Endothelial cell (in vitro differentiated cells): Measurements from ENCODE around the gene PVALEF. TPM values are rescaled to one million over a fixed set of nuclear protein-coding genes. Genes with fewer than 3 reads are reported as not detected.
"Not testable (repeated sequence)": the region's sequence is repeated elsewhere in the genome, so short reads cannot be mapped to it uniquely, and the experiment has no call there.

Experiments
- DNase-seq: peaks from one replicate; pipeline ENCODE4 v3.0.0; 2021; ENCODE audit warnings: low spot score
- H3K27ac Mint-ChIP-seq: one replicate; pipeline ENCODE4 v1.8.0; 2021; ENCODE audit warnings: mixed read lengths, inconsistent platforms; ENCODE audit not compliant: unreplicated experiment
- H3K27me3 Mint-ChIP-seq: one replicate; pipeline ENCODE4 v1.8.0; 2021; ENCODE audit warnings: mild to moderate bottlenecking, moderate library complexity, mixed read lengths, inconsistent platforms; ENCODE audit not compliant: unreplicated experiment
- H3K36me3 Mint-ChIP-seq: one replicate; pipeline ENCODE4 v1.8.0; 2021; ENCODE audit warnings: mild to moderate bottlenecking, low read depth, mixed read lengths, inconsistent platforms; ENCODE audit not compliant: unreplicated experiment
- H3K4me1 Mint-ChIP-seq: one replicate; pipeline ENCODE4 v1.8.0; 2021; ENCODE audit warnings: mild to moderate bottlenecking, mixed read lengths, inconsistent platforms; ENCODE audit not compliant: unreplicated experiment
- H3K4me3 Mint-ChIP-seq: one replicate; pipeline ENCODE4 v1.8.0; 2021; ENCODE audit warnings: mild to moderate bottlenecking, mixed read lengths, inconsistent platforms; ENCODE audit not compliant: unreplicated experiment
- H3K9me3 Mint-ChIP-seq: one replicate; pipeline ENCODE4 v1.8.0; 2021; ENCODE audit warnings: mixed read lengths, inconsistent platforms; ENCODE audit not compliant: unreplicated experiment
- total RNA-seq: library from RNA; stranded (reverse); fragmentation: NEBNext Ultra II Directional; extraction: Animal tissue kit (Norgen Biotek cat#: 25700); gene quantifications from one replicate; pipeline ENCODE4 v1.2.1, GENCODE V29; 2021; ENCODE audit not compliant: unreplicated experiment
- TF ChIP-seq, protein P1 (sequence below): fragments of 200-600 bp; sonication (generic); IDR thresholded peaks from one replicate; pipeline ENCODE4 v1.5.0; 2021; ENCODE audit warnings: antibody characterized with exemption; ENCODE audit not compliant: unreplicated experiment

The PVALEF gene
- total RNA-seq, 1 donor from 2014 or later, result not detected

DNA sequence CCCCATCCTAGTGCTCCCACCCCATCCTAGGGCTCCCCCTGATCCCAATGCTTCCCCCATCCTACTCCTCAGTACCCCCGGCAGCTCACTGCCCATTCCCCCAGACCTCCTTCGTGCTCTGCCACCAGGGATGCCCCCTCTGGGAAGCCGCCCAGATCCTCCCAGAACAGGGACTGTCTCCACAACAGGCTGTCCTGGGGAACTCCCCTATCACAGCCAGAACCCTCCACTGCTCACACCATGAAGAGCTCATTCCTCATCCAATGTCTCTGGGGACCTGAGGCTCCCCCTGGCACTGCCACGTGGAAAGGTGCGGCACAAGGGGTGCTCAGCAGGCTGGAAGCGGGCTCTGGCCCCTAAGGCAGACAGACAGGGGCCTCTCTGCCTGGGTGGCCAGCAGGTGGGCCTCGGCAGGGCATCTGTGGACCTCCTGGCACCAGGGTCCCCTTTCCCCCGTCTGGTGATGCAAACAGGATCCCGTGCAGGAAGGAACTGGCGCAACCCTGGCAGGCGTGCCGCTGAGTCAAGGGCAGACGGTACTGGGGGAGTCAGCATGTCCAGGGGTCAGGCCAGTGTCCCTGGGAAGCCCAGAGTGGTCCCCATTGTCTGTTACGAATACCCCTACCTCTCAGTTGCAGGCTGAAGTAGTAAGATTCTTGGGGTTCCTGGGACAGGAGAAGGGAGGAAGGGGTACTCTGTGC, 14.8 kb upstream of the PVALEF start:
- Mint-ChIP-seq H3K4me1 (no peaks in the 10 kb centered on the region), H3K9me3 (no peaks in the 10 kb centered on the region), H3K4me3 (no peak overlapping the region), H3K36me3 (no peaks in the 10 kb centered on the region), H3K27ac (no peak overlapping the region), H3K27me3 (peaks cover 3% of the 10 kb centered on the region)
- TF ChIP-seq, protein P1, sequence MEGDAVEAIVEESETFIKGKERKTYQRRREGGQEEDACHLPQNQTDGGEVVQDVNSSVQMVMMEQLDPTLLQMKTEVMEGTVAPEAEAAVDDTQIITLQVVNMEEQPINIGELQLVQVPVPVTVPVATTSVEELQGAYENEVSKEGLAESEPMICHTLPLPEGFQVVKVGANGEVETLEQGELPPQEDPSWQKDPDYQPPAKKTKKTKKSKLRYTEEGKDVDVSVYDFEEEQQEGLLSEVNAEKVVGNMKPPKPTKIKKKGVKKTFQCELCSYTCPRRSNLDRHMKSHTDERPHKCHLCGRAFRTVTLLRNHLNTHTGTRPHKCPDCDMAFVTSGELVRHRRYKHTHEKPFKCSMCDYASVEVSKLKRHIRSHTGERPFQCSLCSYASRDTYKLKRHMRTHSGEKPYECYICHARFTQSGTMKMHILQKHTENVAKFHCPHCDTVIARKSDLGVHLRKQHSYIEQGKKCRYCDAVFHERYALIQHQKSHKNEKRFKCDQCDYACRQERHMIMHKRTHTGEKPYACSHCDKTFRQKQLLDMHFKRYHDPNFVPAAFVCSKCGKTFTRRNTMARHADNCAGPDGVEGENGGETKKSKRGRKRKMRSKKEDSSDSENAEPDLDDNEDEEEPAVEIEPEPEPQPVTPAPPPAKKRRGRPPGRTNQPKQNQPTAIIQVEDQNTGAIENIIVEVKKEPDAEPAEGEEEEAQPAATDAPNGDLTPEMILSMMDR, result no peak
- DNase-seq, result no peak

DNA sequence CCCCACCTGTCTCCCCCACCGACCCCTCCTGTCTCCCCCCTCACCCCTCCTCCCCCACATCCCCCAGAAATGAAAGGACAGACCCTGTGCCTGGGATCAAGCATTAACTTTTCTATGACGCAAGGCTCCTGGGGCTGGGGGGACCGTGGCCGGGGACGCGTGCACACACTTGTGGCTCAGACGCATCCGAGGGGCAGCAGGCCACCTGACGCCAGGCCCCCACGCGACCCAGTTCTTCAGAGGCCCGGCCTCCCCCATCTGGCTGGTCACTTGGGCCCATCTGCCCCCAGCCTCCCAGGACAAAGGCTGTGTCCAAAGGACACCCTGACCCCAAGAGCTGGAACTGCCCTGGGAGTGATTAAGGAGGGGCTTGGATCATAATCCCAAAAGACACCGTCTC, 14.0 kb upstream of the PVALEF start:
- Mint-ChIP-seq H3K27me3 (peaks cover 1% of the 10 kb centered on the region), H3K9me3 (no peaks in the 10 kb centered on the region), H3K36me3 (no peaks in the 10 kb centered on the region), H3K27ac (no peak overlapping the region), H3K4me3 (no peak overlapping the region), H3K4me1 (no peaks in the 10 kb centered on the region)
- TF ChIP-seq, protein P1, result no peak
- no peak for DNase-seq

DNA sequence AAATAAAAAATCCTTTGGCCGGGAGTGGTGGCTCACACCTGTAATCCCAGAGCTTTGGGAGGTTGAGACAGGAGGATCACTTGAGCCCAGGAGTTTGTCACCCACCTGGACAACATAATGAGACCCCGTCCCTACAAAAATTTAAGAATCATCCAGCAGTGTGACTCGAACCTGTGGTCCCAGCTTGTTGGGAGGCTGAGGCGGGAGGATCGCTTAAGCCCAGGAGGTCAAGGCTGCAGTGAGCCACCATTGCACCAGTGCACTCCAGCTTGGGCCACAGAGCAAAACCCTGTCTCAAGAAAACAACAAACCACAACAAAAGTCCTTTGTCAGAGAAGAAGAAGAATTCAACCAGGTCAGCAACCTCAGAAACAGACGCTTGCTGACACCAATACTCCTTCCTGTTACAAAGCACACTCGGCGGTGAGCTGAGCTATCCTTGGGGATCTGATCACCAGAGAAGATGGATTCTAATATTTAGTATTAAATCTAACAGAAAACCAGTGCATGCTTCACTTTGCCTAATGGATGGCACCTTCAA, 12.9 kb upstream of the PVALEF start:
- H3K9me3 Mint-ChIP-seq, result no peaks in the 10 kb centered on the region
- H3K27me3 Mint-ChIP-seq, result peaks cover 1% of the 10 kb centered on the region
- DNase-seq, result no peak
- TF ChIP-seq, protein P1, result no peak
- H3K36me3 Mint-ChIP-seq, result no peaks in the 10 kb centered on the region
- no peak overlapping the region for H3K27ac Mint-ChIP-seq
- no peak overlapping the region for H3K4me3 Mint-ChIP-seq
- H3K4me1 Mint-ChIP-seq, result no peaks in the 10 kb centered on the region

DNA sequence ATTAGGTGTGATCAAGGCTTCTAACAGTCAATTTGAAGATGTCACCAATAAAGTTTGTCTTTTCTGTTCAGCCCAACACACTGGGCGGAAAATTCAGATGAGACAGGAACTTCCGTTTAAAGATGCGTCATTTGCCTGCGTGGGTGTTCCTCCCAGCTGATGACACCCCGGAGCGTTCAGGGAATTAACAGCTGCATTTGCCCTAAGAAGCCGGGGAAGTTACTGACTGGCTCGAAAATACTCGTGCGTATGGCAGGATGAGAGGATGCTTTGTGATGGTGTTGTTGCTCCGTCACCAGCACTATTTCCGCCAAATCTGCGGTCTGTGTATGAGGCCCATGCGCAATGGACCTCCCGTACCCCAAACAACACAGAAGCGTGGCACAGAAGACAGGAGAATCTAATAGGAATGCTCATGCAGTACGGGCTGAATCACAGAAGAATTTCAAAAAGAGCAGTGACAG, 11.9 kb upstream of the PVALEF start:
- Mint-ChIP-seq H3K36me3 (no peaks in the 10 kb centered on the region), H3K27ac (no peak overlapping the region), H3K27me3 (no peaks in the 10 kb centered on the region), H3K4me3 (no peak overlapping the region), H3K4me1 (no peaks in the 10 kb centered on the region), H3K9me3 (no peaks in the 10 kb centered on the region)
- DNase-seq, result no peak
- TF ChIP-seq, protein P1, result no peak

DNA sequence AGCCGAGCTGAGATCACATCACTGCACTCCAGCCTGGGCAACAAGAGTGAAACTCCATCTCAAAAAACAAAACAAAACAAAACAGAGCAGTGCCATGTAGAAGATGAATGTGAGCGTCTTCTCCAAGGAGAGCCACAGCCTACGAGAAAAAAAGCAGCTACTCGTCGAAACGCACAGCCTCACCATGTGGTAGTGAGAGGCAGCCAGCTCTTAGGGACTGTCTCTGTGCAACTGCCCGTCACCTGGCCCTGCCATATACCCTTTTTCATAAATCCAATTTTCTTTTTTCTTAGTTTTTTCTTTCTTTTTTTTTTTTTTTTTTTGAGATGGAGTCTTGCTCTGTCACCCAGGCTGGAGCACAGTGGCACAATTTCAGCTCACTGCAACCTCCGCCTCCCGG, 11.3 kb upstream of the PVALEF start:
- not testable (repeated sequence) for DNase-seq, H3K4me3 Mint-ChIP-seq, H3K9me3 Mint-ChIP-seq, H3K4me1 Mint-ChIP-seq, H3K36me3 Mint-ChIP-seq, H3K27ac Mint-ChIP-seq, H3K27me3 Mint-ChIP-seq
